ENCODE data around the gene GSKIP. TPM values are rescaled to one million over a fixed set of nuclear protein-coding genes. Genes with fewer than 3 reads are reported as not detected.

The GSKIP gene
- polyA plus RNA-seq, 1 of the 3 experiments (the other 2 are of a cell fraction): 13.6 TPM

DNA sequence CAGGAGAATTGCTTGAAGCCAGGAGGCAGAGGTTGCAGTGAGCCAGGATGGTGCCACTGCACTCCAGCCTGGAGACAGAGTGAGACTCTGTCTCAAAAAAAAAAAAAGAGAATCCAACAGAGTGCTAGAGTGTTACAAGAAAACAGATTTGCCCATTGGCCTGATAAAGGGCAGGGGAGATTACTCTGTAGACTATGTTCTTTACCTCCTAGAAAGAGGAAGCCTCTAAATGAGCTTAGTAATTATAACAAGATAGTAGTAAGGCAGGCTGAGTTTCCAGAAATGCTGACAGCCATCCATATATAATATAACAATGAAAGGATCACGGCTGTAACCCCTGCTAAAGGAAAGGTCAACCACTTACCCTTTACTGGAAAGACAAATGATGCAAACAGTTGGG, 53.0 kb downstream of the GSKIP start:
- no peak overlapping the region for H3K4me2 ChIP-seq
- TF ChIP-seq FOXM1 (IDR thresholded peaks at IDR 0.05; ENCODE audit: low read depth) (no peak), CHD2 (IDR thresholded peaks at IDR 0.05; ENCODE audit: low read length, partially characterized antibody) (no peak), MXI1 (IDR thresholded peaks at IDR 0.05; ENCODE audit: low read depth, low read length) (no peak), EP300 (IDR thresholded peaks at IDR 0.05; ENCODE audit: borderline replicate concordance in 1 of 2, low read depth in 1 of 2, low read length in 1 of 2) (no peak), GABPA (IDR thresholded peaks at IDR 0.05; ENCODE audit: low read depth) (no peak), GATA2 (CRISPR knock-in tag; IDR thresholded peaks at IDR 0.05) (no peak), RCOR1 (IDR thresholded peaks at IDR 0.05; ENCODE audit: low read length) (no peak), YY1 (IDR thresholded peaks at IDR 0.05; ENCODE audit: low read depth) (no peak), RAD21 (IDR thresholded peaks at IDR 0.05; ENCODE audit: low read length) (no peak), EZH2phosphoT487 (IDR thresholded peaks at IDR 0.05; ENCODE audit: borderline replicate concordance, low read depth) (no peak), JUND (IDR thresholded peaks at IDR 0.05) (no peak), MEF2A (IDR thresholded peaks at IDR 0.05; ENCODE audit: borderline replicate concordance, low read depth) (no peak)
- TF ChIP-seq, protein P1, sequence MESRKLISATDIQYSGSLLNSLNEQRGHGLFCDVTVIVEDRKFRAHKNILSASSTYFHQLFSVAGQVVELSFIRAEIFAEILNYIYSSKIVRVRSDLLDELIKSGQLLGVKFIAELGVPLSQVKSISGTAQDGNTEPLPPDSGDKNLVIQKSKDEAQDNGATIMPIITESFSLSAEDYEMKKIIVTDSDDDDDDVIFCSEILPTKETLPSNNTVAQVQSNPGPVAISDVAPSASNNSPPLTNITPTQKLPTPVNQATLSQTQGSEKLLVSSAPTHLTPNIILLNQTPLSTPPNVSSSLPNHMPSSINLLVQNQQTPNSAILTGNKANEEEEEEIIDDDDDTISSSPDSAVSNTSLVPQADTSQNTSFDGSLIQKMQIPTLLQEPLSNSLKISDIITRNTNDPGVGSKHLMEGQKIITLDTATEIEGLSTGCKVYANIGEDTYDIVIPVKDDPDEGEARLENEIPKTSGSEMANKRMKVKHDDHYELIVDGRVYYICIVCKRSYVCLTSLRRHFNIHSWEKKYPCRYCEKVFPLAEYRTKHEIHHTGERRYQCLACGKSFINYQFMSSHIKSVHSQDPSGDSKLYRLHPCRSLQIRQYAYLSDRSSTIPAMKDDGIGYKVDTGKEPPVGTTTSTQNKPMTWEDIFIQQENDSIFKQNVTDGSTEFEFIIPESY (IDR thresholded peaks at IDR 0.05; ENCODE audit: borderline replicate concordance, low read depth): no peak
- TF ChIP-seq, protein P2, sequence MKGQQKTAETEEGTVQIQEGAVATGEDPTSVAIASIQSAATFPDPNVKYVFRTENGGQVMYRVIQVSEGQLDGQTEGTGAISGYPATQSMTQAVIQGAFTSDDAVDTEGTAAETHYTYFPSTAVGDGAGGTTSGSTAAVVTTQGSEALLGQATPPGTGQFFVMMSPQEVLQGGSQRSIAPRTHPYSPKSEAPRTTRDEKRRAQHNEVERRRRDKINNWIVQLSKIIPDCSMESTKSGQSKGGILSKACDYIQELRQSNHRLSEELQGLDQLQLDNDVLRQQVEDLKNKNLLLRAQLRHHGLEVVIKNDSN (IDR thresholded peaks at IDR 0.05; ENCODE audit: borderline replicate concordance, low read depth): no peak
- TF ChIP-seq, protein P3, sequence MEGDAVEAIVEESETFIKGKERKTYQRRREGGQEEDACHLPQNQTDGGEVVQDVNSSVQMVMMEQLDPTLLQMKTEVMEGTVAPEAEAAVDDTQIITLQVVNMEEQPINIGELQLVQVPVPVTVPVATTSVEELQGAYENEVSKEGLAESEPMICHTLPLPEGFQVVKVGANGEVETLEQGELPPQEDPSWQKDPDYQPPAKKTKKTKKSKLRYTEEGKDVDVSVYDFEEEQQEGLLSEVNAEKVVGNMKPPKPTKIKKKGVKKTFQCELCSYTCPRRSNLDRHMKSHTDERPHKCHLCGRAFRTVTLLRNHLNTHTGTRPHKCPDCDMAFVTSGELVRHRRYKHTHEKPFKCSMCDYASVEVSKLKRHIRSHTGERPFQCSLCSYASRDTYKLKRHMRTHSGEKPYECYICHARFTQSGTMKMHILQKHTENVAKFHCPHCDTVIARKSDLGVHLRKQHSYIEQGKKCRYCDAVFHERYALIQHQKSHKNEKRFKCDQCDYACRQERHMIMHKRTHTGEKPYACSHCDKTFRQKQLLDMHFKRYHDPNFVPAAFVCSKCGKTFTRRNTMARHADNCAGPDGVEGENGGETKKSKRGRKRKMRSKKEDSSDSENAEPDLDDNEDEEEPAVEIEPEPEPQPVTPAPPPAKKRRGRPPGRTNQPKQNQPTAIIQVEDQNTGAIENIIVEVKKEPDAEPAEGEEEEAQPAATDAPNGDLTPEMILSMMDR (IDR thresholded peaks at IDR 0.05): no peak
- TF ChIP-seq, protein P4, sequence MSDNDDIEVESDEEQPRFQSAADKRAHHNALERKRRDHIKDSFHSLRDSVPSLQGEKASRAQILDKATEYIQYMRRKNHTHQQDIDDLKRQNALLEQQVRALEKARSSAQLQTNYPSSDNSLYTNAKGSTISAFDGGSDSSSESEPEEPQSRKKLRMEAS (IDR thresholded peaks at IDR 0.05; ENCODE audit: low read depth): no peak
- TF ChIP-seq, protein P5, sequence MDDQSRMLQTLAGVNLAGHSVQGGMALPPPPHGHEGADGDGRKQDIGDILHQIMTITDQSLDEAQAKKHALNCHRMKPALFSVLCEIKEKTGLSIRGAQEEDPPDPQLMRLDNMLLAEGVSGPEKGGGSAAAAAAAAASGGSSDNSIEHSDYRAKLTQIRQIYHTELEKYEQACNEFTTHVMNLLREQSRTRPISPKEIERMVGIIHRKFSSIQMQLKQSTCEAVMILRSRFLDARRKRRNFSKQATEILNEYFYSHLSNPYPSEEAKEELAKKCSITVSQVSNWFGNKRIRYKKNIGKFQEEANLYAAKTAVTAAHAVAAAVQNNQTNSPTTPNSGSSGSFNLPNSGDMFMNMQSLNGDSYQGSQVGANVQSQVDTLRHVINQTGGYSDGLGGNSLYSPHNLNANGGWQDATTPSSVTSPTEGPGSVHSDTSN (IDR thresholded peaks at IDR 0.05): no peak
- TF ChIP-seq, protein P6, sequence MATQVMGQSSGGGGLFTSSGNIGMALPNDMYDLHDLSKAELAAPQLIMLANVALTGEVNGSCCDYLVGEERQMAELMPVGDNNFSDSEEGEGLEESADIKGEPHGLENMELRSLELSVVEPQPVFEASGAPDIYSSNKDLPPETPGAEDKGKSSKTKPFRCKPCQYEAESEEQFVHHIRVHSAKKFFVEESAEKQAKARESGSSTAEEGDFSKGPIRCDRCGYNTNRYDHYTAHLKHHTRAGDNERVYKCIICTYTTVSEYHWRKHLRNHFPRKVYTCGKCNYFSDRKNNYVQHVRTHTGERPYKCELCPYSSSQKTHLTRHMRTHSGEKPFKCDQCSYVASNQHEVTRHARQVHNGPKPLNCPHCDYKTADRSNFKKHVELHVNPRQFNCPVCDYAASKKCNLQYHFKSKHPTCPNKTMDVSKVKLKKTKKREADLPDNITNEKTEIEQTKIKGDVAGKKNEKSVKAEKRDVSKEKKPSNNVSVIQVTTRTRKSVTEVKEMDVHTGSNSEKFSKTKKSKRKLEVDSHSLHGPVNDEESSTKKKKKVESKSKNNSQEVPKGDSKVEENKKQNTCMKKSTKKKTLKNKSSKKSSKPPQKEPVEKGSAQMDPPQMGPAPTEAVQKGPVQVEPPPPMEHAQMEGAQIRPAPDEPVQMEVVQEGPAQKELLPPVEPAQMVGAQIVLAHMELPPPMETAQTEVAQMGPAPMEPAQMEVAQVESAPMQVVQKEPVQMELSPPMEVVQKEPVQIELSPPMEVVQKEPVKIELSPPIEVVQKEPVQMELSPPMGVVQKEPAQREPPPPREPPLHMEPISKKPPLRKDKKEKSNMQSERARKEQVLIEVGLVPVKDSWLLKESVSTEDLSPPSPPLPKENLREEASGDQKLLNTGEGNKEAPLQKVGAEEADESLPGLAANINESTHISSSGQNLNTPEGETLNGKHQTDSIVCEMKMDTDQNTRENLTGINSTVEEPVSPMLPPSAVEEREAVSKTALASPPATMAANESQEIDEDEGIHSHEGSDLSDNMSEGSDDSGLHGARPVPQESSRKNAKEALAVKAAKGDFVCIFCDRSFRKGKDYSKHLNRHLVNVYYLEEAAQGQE (IDR thresholded peaks at IDR 0.05; ENCODE audit: low read depth, low read length): no peak
- TF ChIP-seq, protein P7, sequence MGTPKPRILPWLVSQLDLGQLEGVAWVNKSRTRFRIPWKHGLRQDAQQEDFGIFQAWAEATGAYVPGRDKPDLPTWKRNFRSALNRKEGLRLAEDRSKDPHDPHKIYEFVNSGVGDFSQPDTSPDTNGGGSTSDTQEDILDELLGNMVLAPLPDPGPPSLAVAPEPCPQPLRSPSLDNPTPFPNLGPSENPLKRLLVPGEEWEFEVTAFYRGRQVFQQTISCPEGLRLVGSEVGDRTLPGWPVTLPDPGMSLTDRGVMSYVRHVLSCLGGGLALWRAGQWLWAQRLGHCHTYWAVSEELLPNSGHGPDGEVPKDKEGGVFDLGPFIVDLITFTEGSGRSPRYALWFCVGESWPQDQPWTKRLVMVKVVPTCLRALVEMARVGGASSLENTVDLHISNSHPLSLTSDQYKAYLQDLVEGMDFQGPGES (IDR thresholded peaks at IDR 0.05; ENCODE audit: low read depth, low read length): no peak
- H3K9me2 ChIP-seq: no peaks in the 10 kb centered on the region
- H3K79me2 ChIP-seq (ENCODE audit: insufficient read depth): no peaks in the 10 kb centered on the region
- no peaks in the 10 kb centered on the region for H4K20me1 ChIP-seq (ENCODE audit: insufficient read depth)
- H3K4me3 ChIP-seq (ENCODE audit: low read depth in 2 of 2, low read length in 1 of 2): no peak overlapping the region
- no peaks in the 10 kb centered on the region for H3K36me3 ChIP-seq (replicated peaks in 1 of 2; ENCODE audit: control insufficient read depth in 1 of 2, insufficient read depth in 2 of 2, low read length in 1 of 2)
- POLR2A ChIA-PET: no interaction called here
- CTCF ChIA-PET: interaction anchor here (1.0 to 3.9 kb wide), 6 partner anchors 8 to 418 kb away, joined by 3 to 16 read pairs (median 7); no protein-coding TSS in a partner anchor
- DNase-seq: no peak
- no peaks in the 10 kb centered on the region for H3K9me3 ChIP-seq
- H3K4me1 ChIP-seq (ENCODE audit: control insufficient read depth in 1 of 2, insufficient read depth in 2 of 2, low read depth in 1 of 2, low read length in 1 of 2): no peaks in the 10 kb centered on the region
- H3K27me3 ChIP-seq (ENCODE audit: insufficient read depth): no peaks in the 10 kb centered on the region
- H3K27ac ChIP-seq (ENCODE audit: low read depth in 2 of 2, low read length in 1 of 2): no peak overlapping the region
- no peaks in the 10 kb centered on the region for H3F3A ChIP-seq (replicated peaks; ENCODE audit: insufficient read depth)
- no peak overlapping the region for H3K9ac ChIP-seq
- 75% methylated on average over 1 of the region's 1 CpG for WGBS (ENCODE audit: low lambda C conversion rate)
- no peak overlapping the region for H2AFZ ChIP-seq (ENCODE audit: low read depth)
